Measurements from ENCODE around the gene PARP1.

Gene PARP1

GRCh38 chr1:226362891-226363447 lies 44.9 kb downstream of the PARP1 start:
- no peak overlapping the region for H3K27ac ChIP-seq
- DNase-seq (ENCODE audit: low spot score) = no peak

GRCh38 chr1:226362361-226362760 lies 45.5 kb downstream of the PARP1 start:
- no peak for TF ChIP-seq CTCF (IDR thresholded peaks at IDR 0.05)
- DNase-seq (ENCODE audit: low spot score) = no peak
- H3K4me3 ChIP-seq = no peak overlapping the region
- no peak overlapping the region for H3K27ac ChIP-seq

More at GRCh38 chr1:226362891-226363447, 44.9 kb downstream of the PARP1 start:
- no peak for TF ChIP-seq CTCF (IDR thresholded peaks at IDR 0.05)
- no peak overlapping the region for H3K4me3 ChIP-seq

GRCh38 chr1:226360106-226360746 lies 47.7 kb downstream of the PARP1 start:
- Histone ChIP-seq H3K27ac (no peak overlapping the region), H3K4me3 (no peak overlapping the region)
- no peak for DNase-seq (ENCODE audit: low spot score)
- no peak for TF ChIP-seq CTCF (IDR thresholded peaks at IDR 0.05)

GRCh38 chr1:226357416-226357815 lies 50.5 kb downstream of the PARP1 start:
- Histone ChIP-seq H3K27ac (no peak overlapping the region), H3K4me3 (no peak overlapping the region)
- no peak for TF ChIP-seq CTCF (IDR thresholded peaks at IDR 0.05)
- no peak for DNase-seq (ENCODE audit: low spot score)

- no peak for DNase-seq (ENCODE audit: low spot score)
- Histone ChIP-seq H3K4me3 (no peak overlapping the region), H3K27ac (no peak overlapping the region)
- no peak for TF ChIP-seq CTCF (IDR thresholded peaks at IDR 0.05)
Measured at GRCh38 chr1:226355669-226356551, 52.0 kb downstream of the PARP1 start.

GRCh38 chr1:226355016-226355415 lies 52.9 kb downstream of the PARP1 start:
- Histone ChIP-seq H3K27ac (no peak overlapping the region), H3K4me3 (no peak overlapping the region)
- no peak for DNase-seq (ENCODE audit: low spot score)
- TF ChIP-seq CTCF (IDR thresholded peaks at IDR 0.05) = no peak

All from coronary artery (tissue), 2 donors.